Breast epithelium (tissue), 3 donors: Measurements from ENCODE around the gene CDKN1C.

ENCODE experiments used
- POLR2A ChIP-seq: fragments of 450-650 bp; IDR thresholded peaks from one replicate; pipeline ENCODE4 v1.6.1; 2016; ENCODE audit warnings: antibody characterized with exemption, mild to moderate bottlenecking, moderate library complexity
- POLR2AphosphoS5 ChIP-seq, 3 donors: sonication (generic); formaldehyde crosslinking; IDR thresholded peaks; one replicate each; pipeline ENCODE4 v1.6.1; 2017; ENCODE audit warnings: antibody characterized with exemption in 3 of 3
- TF ChIP-seq, protein P1 (sequence below), 3 donors: fragments of 450-650 bp; IDR thresholded peaks; one replicate each; pipeline ENCODE4 v1.5.1; 2016 to 2017; ENCODE audit warnings: antibody characterized with exemption in 3 of 3, mild to moderate bottlenecking in 3 of 3, moderate library complexity in 3 of 3

GRCh38 chr11:2921742-2922493 is 36.3 kb upstream of the CDKN1C start:
- TF ChIP-seq, protein P1, sequence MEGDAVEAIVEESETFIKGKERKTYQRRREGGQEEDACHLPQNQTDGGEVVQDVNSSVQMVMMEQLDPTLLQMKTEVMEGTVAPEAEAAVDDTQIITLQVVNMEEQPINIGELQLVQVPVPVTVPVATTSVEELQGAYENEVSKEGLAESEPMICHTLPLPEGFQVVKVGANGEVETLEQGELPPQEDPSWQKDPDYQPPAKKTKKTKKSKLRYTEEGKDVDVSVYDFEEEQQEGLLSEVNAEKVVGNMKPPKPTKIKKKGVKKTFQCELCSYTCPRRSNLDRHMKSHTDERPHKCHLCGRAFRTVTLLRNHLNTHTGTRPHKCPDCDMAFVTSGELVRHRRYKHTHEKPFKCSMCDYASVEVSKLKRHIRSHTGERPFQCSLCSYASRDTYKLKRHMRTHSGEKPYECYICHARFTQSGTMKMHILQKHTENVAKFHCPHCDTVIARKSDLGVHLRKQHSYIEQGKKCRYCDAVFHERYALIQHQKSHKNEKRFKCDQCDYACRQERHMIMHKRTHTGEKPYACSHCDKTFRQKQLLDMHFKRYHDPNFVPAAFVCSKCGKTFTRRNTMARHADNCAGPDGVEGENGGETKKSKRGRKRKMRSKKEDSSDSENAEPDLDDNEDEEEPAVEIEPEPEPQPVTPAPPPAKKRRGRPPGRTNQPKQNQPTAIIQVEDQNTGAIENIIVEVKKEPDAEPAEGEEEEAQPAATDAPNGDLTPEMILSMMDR (IDR thresholded peaks at IDR 0.05): no peak
- TF ChIP-seq POLR2A (no peak), POLR2AphosphoS5 (IDR thresholded peaks at IDR 0.05) (no peak)
